Activated B cell treated with CpG ODN at 0.5 μM for 24 hours (primary cell): ENCODE results near the gene APOA1. TPM values are rescaled to one million over a fixed set of nuclear protein-coding genes. Genes with fewer than 3 reads are reported as not detected.

Source experiments
- ATAC-seq: fragments of 200-7000 bp; cut with Tn5 transposase; one replicate; pipeline ENCODE4 v1.10.0; 2021; ENCODE audit warnings: low read depth, mild to moderate bottlenecking, moderate library complexity
- CTCF ChIA-PET: fragments of 350-600 bp; sonication (Branson Sonifier 250); formaldehyde crosslinking; loops from one replicate; lab custom pipeline; 2021; ENCODE audit warnings: antibody characterized with exemption; lab: Charles Lee
- POLR2A ChIA-PET: fragments of 350-600 bp; sonication (Branson Sonifier 250); formaldehyde crosslinking; loops from one replicate; lab custom pipeline; 2021; ENCODE audit warnings: antibody characterized with exemption; lab: Charles Lee
- DNase-seq: peaks from one replicate; pipeline ENCODE4 v3.0.0; 2022
- H3K27ac Mint-ChIP-seq: one replicate; pipeline ENCODE4 v1.8.0; 2020; ENCODE audit warnings: mixed read lengths
- H3K27me3 Mint-ChIP-seq: one replicate; pipeline ENCODE4 v1.8.0; 2021; ENCODE audit warnings: mixed read lengths
- H3K36me3 Mint-ChIP-seq: one replicate; pipeline ENCODE4 v1.8.0; 2021; ENCODE audit warnings: low read depth, mixed read lengths
- H3K4me1 Mint-ChIP-seq: one replicate; pipeline ENCODE4 v1.8.0; 2021; ENCODE audit warnings: mixed read lengths
- H3K4me3 Mint-ChIP-seq: one replicate; pipeline ENCODE4 v1.8.0; 2020; ENCODE audit warnings: mild to moderate bottlenecking, mixed read lengths
- H3K9me3 Mint-ChIP-seq: one replicate; pipeline ENCODE4 v1.8.0; 2020; ENCODE audit warnings: mixed read lengths
- CTCF ChIP-seq: fragments of 200-600 bp; IDR thresholded peaks from one replicate; pipeline ENCODE4 v1.8.0; 2022; ENCODE audit warnings: antibody characterized with exemption, mild to moderate bottlenecking
- intact Hi-C: fragments of 100-400 bp; cut with micrococcal nuclease; formaldehyde crosslinking; loops from one replicate; pipeline ENCODE4 v1.15.1; 2024
- total RNA-seq: library from RNA; stranded (reverse); gene quantifications from 2 replicates; pipeline ENCODE4 v1.2.3, GENCODE V29; 2022

Gene APOA1
- 0.31 TPM in 1 of 2 replicates, not detected in the other for total RNA-seq

GRCh38 chr11:116837231-116838091 lies at the start of gene APOA1:
Gene APOA1, minus strand, starts transcription at chr11:116837622. Its CDS starts 235 bp downstream, at chr11:116837387.
- ChIA-PET POLR2A (no interaction called here), CTCF (interaction anchor here (2.1 to 2.8 kb wide), 2 partner anchors 47 to 269 kb away, joined by 9 to 28 read pairs; partner anchors contain the start of gene APOA5)
- no peak for TF ChIP-seq CTCF
- H3K27me3 Mint-ChIP-seq = peaks cover 2% of the 10 kb centered on the region
- ATAC-seq = no peak
- H3K9me3 Mint-ChIP-seq = no peaks in the 10 kb centered on the region
- intact Hi-C loops = loop anchor here (2.0 kb wide), 2 partner anchors 15 to 105 kb away; no protein-coding TSS in a partner anchor
- peaks cover 13% of the 10 kb centered on the region for H3K4me1 Mint-ChIP-seq
- H3K27ac Mint-ChIP-seq = no peak within 1 kb of the TSS
- no peak within 1 kb of the TSS for H3K4me3 Mint-ChIP-seq
- no peak for DNase-seq
- no peaks in the 10 kb centered on the region for H3K36me3 Mint-ChIP-seq

- POLR2A ChIA-PET = no interaction called here
Measured at GRCh38 chr11:116885951-116886655, 48.7 kb upstream of the APOA1 start.

GRCh38 chr11:116882386-116882785 lies 45.0 kb upstream of the APOA1 start:
- H3K27ac Mint-ChIP-seq = no peak overlapping the region
- POLR2A ChIA-PET = no interaction called here
- intact Hi-C loops = no loop called here

More at GRCh38 chr11:116885951-116886655, 48.7 kb upstream of the APOA1 start:
- H3K27me3 Mint-ChIP-seq = no peaks in the 10 kb centered on the region
- no peak for ATAC-seq
- no peak overlapping the region for H3K4me3 Mint-ChIP-seq
- no peak overlapping the region for H3K27ac Mint-ChIP-seq
- no peaks in the 10 kb centered on the region for H3K9me3 Mint-ChIP-seq
- no peak for TF ChIP-seq CTCF
- DNase-seq = no peak
- H3K36me3 Mint-ChIP-seq = peaks cover 36% of the 10 kb centered on the region
- CTCF ChIA-PET = interaction anchor here (1.3 kb wide), 1 partner anchor 9 kb away, joined by 3 read pairs; no protein-coding TSS in a partner anchor
- peaks cover 6% of the 10 kb centered on the region for H3K4me1 Mint-ChIP-seq
- intact Hi-C loops = no loop called here

GRCh38 chr11:116881143-116881542 lies 43.7 kb upstream of the APOA1 start:
- Mint-ChIP-seq H3K27ac (no peak overlapping the region), H3K27me3 (no peaks in the 10 kb centered on the region), H3K4me1 (peaks cover 9% of the 10 kb centered on the region), H3K9me3 (no peaks in the 10 kb centered on the region), H3K36me3 (peaks cover 31% of the 10 kb centered on the region), H3K4me3 (no peak overlapping the region)
- DNase-seq (no peak), ATAC-seq (no peak)
- no peak for TF ChIP-seq CTCF
- intact Hi-C loops = loop anchor here (2.0 kb wide), 1 partner anchor 218 kb away; the partner anchor contains the start of gene SIK3
- ChIA-PET CTCF (interaction anchor here (0.9 to 6.1 kb wide), 5 partner anchors 45 to 345 kb away, joined by 3 to 71 read pairs (median 10); no protein-coding TSS in a partner anchor), POLR2A (interaction anchor here (2.2 kb wide), 1 partner anchor 219 kb away, joined by 6 read pairs; no protein-coding TSS in a partner anchor)

More at GRCh38 chr11:116882386-116882785, 45.0 kb upstream of the APOA1 start:
- ATAC-seq (no peak), DNase-seq (no peak)
- no peak for TF ChIP-seq CTCF
- CTCF ChIA-PET = interaction anchor here (3.6 to 6.1 kb wide), 2 partner anchors 222 to 344 kb away, joined by 17 to 71 read pairs; no protein-coding TSS in a partner anchor
- Mint-ChIP-seq H3K36me3 (peaks cover 34% of the 10 kb centered on the region), H3K9me3 (no peaks in the 10 kb centered on the region), H3K27me3 (no peaks in the 10 kb centered on the region), H3K4me1 (peaks cover 9% of the 10 kb centered on the region), H3K4me3 (no peak overlapping the region)
